Testis (tissue), 3 donors: ENCODE results near the gene SCGB2A2. TPM values are rescaled to one million over a fixed set of nuclear protein-coding genes. Genes with fewer than 3 reads are reported as not detected.

Experiments used
- DNase-seq: peaks from one replicate; pipeline ENCODE4 v3.0.0-alpha.2; 2019
- H3K27ac ChIP-seq, 2 donors: fragments of 200-600 bp; sonication (generic); one replicate each; pipeline ENCODE4 v1.5.1; 2019
- H3K27me3 ChIP-seq: fragments of 200-600 bp; sonication (generic); one replicate; pipeline ENCODE4 v1.5.1; 2019
- H3K36me3 ChIP-seq: fragments of 200-600 bp; sonication (generic); one replicate; pipeline ENCODE4 v1.5.1; 2017; ENCODE audit warnings: low read depth; ENCODE audit errors: missing control alignments
- H3K4me1 ChIP-seq: fragments of 200-600 bp; sonication (generic); one replicate; pipeline ENCODE4 v1.5.1; 2019
- H3K4me3 ChIP-seq, 2 donors: fragments of 200-600 bp; sonication (generic); one replicate each; pipeline ENCODE4 v1.5.1; 2017 to 2019
- H3K9me3 ChIP-seq: fragments of 200-600 bp; sonication (generic); one replicate; pipeline ENCODE4 v1.5.1; 2017
- CTCF ChIP-seq, 3 experiments: fragments of 450-650 bp in 2 of 3; fragments of 200-600 bp in 1 of 3; sonication (generic) in 1 of 3; IDR thresholded peaks; one replicate each; pipeline ENCODE4 v1.5.1; 2016 to 2019; ENCODE audit warnings: antibody characterized with exemption in 3 of 3, mild to moderate bottlenecking in 2 of 3, moderate library complexity in 1 of 3
- POLR2A ChIP-seq: fragments of 450-650 bp; IDR thresholded peaks from one replicate; pipeline ENCODE4 v1.6.1; 2017; ENCODE audit warnings: antibody characterized with exemption, mild to moderate bottlenecking, moderate library complexity
- WGBS, 2 donors: methylation state at CpG; one replicate each; pipeline ENCODE4 v1.1.5; 2018; 5-methylcytosine and 5-hydroxymethylcytosine counted together
- intact Hi-C: fragments of 100-400 bp; cut with DNase I; formaldehyde crosslinking; loops from one replicate; pipeline ENCODE4 v1.15.1; 2023; ENCODE audit warnings: low total_unique reads
- polyA plus RNA-seq: library from polyadenylated mRNA; stranded (reverse); fragments of 350-450 nt; fragmentation: Illumina TruSeq; extraction: RNeasy Lipid Tissue Mini Kit (QIAGEN cat#74804); gene quantifications from one replicate; pipeline ENCODE4 v1.2.3, GENCODE V29; 2014; ENCODE audit warnings: low read depth, low replicate concordance; ENCODE audit not compliant: insufficient read depth
- total RNA-seq, 2 donors: library from RNA; depleted of rRNA; stranded (reverse); fragments of >200 nt; gene quantifications; one replicate each; pipeline ENCODE4 v1.2.3, GENCODE V29; 2016

The SCGB2A2 gene
- total and polyA plus RNA-seq, 3 donors from 2014 or later: 0.86 TPM; not detected in 2

DNA sequence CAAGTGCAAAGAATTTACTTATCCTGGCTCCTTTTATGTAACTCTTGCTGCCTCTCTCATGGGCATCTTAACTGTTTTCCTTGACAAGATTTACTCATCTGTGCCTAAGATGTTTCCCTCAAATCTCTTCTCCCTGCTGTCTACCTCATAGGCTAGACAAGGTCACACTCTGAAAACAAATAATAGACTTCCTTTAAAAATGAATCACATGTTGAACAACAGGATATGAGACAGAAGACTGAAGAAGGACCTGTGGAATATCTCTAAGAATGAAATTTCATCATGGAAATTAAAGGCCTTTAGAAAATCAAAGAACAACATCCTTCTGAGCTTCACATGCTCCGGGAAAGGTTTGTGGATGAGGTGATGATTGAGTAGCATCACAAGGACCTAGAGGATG lies 6.0 kb upstream of the SCGB2A2 start:
- Histone ChIP-seq H3K36me3 (no peaks in the 10 kb centered on the region), H3K4me1 (no peaks in the 10 kb centered on the region), H3K27me3 (no peaks in the 10 kb centered on the region), H3K27ac (no peak overlapping the region), H3K4me3 (no peak overlapping the region), H3K9me3 (no peaks in the 10 kb centered on the region)
- TF ChIP-seq CTCF (IDR thresholded peaks at IDR 0.05): no peak
- 87 to 91% methylated on average over 1 of the region's 1 CpG for WGBS, 2 donors
- no peak for DNase-seq
- intact Hi-C loops: no loop called here

DNA sequence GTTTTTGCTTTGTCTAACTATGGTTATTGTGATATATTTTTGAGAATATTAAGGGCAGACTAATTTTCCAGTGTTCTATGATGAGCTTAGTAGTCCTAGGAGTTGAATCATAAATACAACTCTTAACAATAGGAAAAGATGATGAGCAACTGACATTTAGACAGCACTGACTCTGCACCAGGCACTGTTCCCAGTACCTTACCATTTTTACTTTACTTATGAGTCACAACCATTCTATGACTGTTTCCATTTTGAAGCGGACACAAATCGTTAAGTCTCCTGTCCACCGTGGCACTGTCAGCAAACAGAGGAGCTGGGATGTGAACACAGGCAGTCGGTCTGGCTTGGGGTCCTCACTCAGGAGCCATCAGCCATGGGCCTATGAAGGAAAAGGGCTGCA lies 3.4 kb upstream of the SCGB2A2 start:
- no peak for TF ChIP-seq POLR2A
- no peak for TF ChIP-seq CTCF (IDR thresholded peaks at IDR 0.05)
- H3K27me3 ChIP-seq: no peaks in the 10 kb centered on the region
- DNase-seq: no peak
- H3K27ac ChIP-seq: no peak overlapping the region
- H3K9me3 ChIP-seq: no peaks in the 10 kb centered on the region
- WGBS, 2 donors: 75 to 76% methylated on average over 4 of the region's 4 CpGs
- intact Hi-C loops: no loop called here
- H3K4me3 ChIP-seq: no peak overlapping the region
- H3K4me1 ChIP-seq: no peaks in the 10 kb centered on the region
- no peaks in the 10 kb centered on the region for H3K36me3 ChIP-seq

DNA sequence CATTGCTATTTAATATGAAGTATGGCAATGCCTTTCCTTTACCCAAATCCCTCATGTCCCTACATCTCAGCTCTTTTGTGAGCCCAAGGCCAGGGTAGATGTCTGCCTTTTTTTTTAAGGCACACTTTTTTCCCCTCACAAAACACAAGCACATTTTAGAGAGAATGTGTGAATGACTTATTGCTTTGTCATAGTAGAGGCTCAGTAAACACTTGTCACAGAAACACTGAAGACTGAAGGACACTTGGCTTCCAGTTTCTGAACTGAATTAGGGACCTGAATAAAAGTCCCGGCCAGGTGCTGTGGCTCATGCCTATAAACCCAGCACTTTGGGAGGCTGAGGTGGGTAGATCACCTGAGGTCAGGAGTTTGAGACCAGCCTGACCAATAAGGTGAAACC lies 2.9 kb upstream of the SCGB2A2 start:
- intact Hi-C loops: no loop called here
- WGBS, 2 donors: 84 to 100% methylated on average over 1 of the region's 1 CpG
- TF ChIP-seq POLR2A: no peak
- no peak for TF ChIP-seq CTCF (IDR thresholded peaks at IDR 0.05)
- Histone ChIP-seq H3K4me1 (no peaks in the 10 kb centered on the region), H3K36me3 (no peaks in the 10 kb centered on the region), H3K9me3 (no peaks in the 10 kb centered on the region), H3K27me3 (no peaks in the 10 kb centered on the region), H3K4me3 (no peak overlapping the region), H3K27ac (no peak overlapping the region)
- no peak for DNase-seq

- intact Hi-C loops: no loop called here
- Histone ChIP-seq H3K4me3 (no peak overlapping the region), H3K27ac (no peak overlapping the region), H3K27me3 (no peaks in the 10 kb centered on the region), H3K4me1 (no peaks in the 10 kb centered on the region), H3K36me3 (no peaks in the 10 kb centered on the region), H3K9me3 (no peaks in the 10 kb centered on the region)
- no peak for DNase-seq
- TF ChIP-seq CTCF (IDR thresholded peaks at IDR 0.05) (no peak), POLR2A (no peak)
- WGBS, 2 donors: 72 to 77% methylated on average over 3 of the region's 3 CpGs
Observed at GRCh38 chr11:62267576-62267975, 2.4 kb upstream of the SCGB2A2 start.

DNA sequence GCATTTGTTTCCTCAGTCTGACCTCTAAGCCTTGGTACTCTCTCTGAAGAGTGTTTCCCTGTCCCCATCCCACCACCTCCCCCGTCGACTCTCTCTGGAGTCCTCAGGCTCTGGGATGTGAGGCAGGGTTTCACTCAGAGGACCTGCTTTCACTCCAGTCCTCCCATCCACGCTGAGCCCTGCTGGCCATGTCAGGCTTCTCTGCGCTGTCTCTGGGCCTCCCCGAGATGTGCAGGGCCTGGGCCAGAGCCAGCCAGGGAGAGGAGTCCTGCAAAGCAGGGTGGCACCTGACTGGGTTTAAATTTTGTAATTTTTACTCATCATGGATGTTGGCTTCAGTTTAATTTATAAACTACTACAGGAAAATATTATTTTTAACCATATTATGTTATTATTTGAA lies 3.3 kb downstream of the SCGB2A2 start:
- H3K36me3 ChIP-seq: no peaks in the 10 kb centered on the region
- no peaks in the 10 kb centered on the region for H3K9me3 ChIP-seq
- TF ChIP-seq POLR2A (no peak), CTCF (IDR thresholded peaks at IDR 0.05) (no peak)
- H3K4me1 ChIP-seq: no peaks in the 10 kb centered on the region
- no peak for DNase-seq
- no peak overlapping the region for H3K4me3 ChIP-seq
- no peak overlapping the region for H3K27ac ChIP-seq
- H3K27me3 ChIP-seq: no peaks in the 10 kb centered on the region
- 68 to 97% methylated on average over 5 of the region's 5 CpGs for WGBS, 2 donors
- intact Hi-C loops: no loop called here
